SU-DHL-6 (cell line): ENCODE data around the gene CAMKK1.

Source experiments
- EZH2phosphoT487 ChIP-seq: fragments of 200-600 bp; sonication (generic), shearing (Covaris generic); conservative IDR thresholded peaks from 2 replicates; pipeline ENCODE4 v1.6.1; 2018; ENCODE audit warnings: mild to moderate bottlenecking, antibody characterized with exemption, low read length, moderate library complexity, mixed read lengths
- TF ChIP-seq, protein P1 (sequence below): fragments of 200-600 bp; sonication (generic); IDR thresholded peaks from one replicate; pipeline ENCODE4 v1.5.1; 2017; ENCODE audit warnings: antibody characterized with exemption, mild to moderate bottlenecking, low read length, moderate library complexity; ENCODE audit not compliant: insufficient read depth, poor library complexity, severe bottlenecking

DNA sequence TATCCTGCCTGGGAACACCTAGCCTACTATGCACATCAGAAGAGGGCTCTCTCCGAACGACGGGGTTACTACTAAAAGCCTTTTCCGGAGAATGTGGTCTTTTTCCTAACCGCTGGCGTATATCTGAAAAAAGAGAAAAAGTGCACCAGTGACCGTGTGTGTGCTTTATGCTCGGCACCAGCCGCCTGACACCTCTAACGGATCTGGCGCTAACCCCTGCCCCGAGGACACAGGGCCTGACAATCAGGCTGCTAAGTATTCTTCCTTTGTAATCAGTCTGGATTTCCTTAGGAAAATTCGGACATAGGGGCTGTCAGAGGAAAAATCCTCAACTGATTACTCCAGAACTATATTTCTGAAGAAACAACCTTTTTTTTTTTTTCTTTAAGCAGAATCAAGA lies 78.5 kb downstream of the CAMKK1 start:
- TF ChIP-seq, protein P1, sequence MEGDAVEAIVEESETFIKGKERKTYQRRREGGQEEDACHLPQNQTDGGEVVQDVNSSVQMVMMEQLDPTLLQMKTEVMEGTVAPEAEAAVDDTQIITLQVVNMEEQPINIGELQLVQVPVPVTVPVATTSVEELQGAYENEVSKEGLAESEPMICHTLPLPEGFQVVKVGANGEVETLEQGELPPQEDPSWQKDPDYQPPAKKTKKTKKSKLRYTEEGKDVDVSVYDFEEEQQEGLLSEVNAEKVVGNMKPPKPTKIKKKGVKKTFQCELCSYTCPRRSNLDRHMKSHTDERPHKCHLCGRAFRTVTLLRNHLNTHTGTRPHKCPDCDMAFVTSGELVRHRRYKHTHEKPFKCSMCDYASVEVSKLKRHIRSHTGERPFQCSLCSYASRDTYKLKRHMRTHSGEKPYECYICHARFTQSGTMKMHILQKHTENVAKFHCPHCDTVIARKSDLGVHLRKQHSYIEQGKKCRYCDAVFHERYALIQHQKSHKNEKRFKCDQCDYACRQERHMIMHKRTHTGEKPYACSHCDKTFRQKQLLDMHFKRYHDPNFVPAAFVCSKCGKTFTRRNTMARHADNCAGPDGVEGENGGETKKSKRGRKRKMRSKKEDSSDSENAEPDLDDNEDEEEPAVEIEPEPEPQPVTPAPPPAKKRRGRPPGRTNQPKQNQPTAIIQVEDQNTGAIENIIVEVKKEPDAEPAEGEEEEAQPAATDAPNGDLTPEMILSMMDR = no peak
- TF ChIP-seq EZH2phosphoT487 = no peak
